WTC11 (cell line): Measurements from ENCODE around the gene L1CAM. TPM values are rescaled to one million over a fixed set of nuclear protein-coding genes. Genes with fewer than 3 reads are reported as not detected.

ENCODE experiments used
- ATAC-seq: fragments of 200-7000 bp; cut with Tn5 transposase; 2 replicates; pipeline ENCODE4 v1.10.0; 2021; ENCODE audit warnings: mild to moderate bottlenecking, moderate library complexity
- CTCF ChIA-PET: fragments of 300-600 bp; sonication (Branson Sonifier 250); formaldehyde crosslinking; loops from one replicate; lab custom pipeline; 2021; ENCODE audit warnings: antibody characterized with exemption; lab: Charles Lee
- POLR2A ChIA-PET: fragments of 350-600 bp; sonication (Branson Sonifier 250); formaldehyde crosslinking; loops from one replicate; lab custom pipeline; 2021; ENCODE audit warnings: antibody characterized with exemption; lab: Charles Lee
- DNase-seq: peaks from one replicate; pipeline ENCODE4 v3.0.0; 2021; ENCODE audit warnings: low spot score
- H3K27ac Mint-ChIP-seq: 2 replicates; pipeline ENCODE4 v1.8.0; 2021; ENCODE audit warnings: mixed read lengths
- H3K27me3 Mint-ChIP-seq: 2 replicates; pipeline ENCODE4 v1.8.0; 2021; ENCODE audit warnings: low read depth, mild to moderate bottlenecking, moderate library complexity, mixed read lengths
- H3K36me3 Mint-ChIP-seq: 2 replicates; pipeline ENCODE4 v1.8.0; 2021; ENCODE audit warnings: mixed read lengths
- H3K4me1 Mint-ChIP-seq: 2 replicates; pipeline ENCODE4 v1.8.0; 2022; ENCODE audit warnings: mixed read lengths
- H3K4me3 Mint-ChIP-seq: 2 replicates; pipeline ENCODE4 v1.8.0; 2021; ENCODE audit warnings: mild to moderate bottlenecking, moderate library complexity, mixed read lengths
- H3K9me3 Mint-ChIP-seq: 2 replicates; pipeline ENCODE4 v1.8.0; 2021; ENCODE audit warnings: mixed read lengths
- ATF1 ChIP-seq: sonication (generic); formaldehyde crosslinking; IDR thresholded peaks from 2 replicates; pipeline ENCODE4 v1.8.1; 2023; ENCODE audit warnings: mild to moderate bottlenecking, moderate library complexity, missing genetic modification reagents
- ATF2 ChIP-seq: sonication (generic); formaldehyde crosslinking; IDR thresholded peaks from 2 replicates; pipeline ENCODE4 v1.8.1; 2022; ENCODE audit warnings: low read depth, missing genetic modification reagents, borderline replicate concordance
- CBFB ChIP-seq: sonication (generic); formaldehyde crosslinking; IDR thresholded peaks from 2 replicates; pipeline ENCODE4 v1.8.1; 2022; ENCODE audit warnings: mild to moderate bottlenecking, low read depth, missing genetic modification reagents
- E2F5 ChIP-seq: sonication (generic); formaldehyde crosslinking; IDR thresholded peaks from 2 replicates; pipeline ENCODE4 v1.8.1; 2022; ENCODE audit warnings: mild to moderate bottlenecking, moderate library complexity, missing genetic modification reagents
- FOXJ3 ChIP-seq: sonication (generic); formaldehyde crosslinking; IDR thresholded peaks from 2 replicates; pipeline ENCODE4 v1.9.0; 2021; ENCODE audit warnings: missing genetic modification reagents, mild to moderate bottlenecking, borderline replicate concordance
- FOXK1 ChIP-seq: sonication (generic); formaldehyde crosslinking; IDR thresholded peaks from 2 replicates; pipeline ENCODE4 v1.8.0; 2022; ENCODE audit warnings: mild to moderate bottlenecking, moderate library complexity, missing genetic modification reagents
- IRF1 ChIP-seq: sonication (generic); formaldehyde crosslinking; IDR thresholded peaks from 2 replicates; pipeline ENCODE4 v1.8.0; 2023; ENCODE audit warnings: missing genetic modification reagents
- MYBL2 ChIP-seq: sonication (generic); formaldehyde crosslinking; IDR thresholded peaks from 2 replicates; pipeline ENCODE4 v1.8.1; 2023; ENCODE audit warnings: mild to moderate bottlenecking, moderate library complexity, missing genetic modification reagents
- NR3C1 ChIP-seq: sonication (generic); formaldehyde crosslinking; conservative IDR thresholded peaks from 2 replicates; pipeline ENCODE4 v1.8.1; 2023; ENCODE audit warnings: low read depth, mild to moderate bottlenecking, missing genetic modification reagents
- TEAD4 ChIP-seq: sonication (generic); formaldehyde crosslinking; IDR thresholded peaks from 2 replicates; pipeline ENCODE4 v1.8.0; 2022; ENCODE audit warnings: mild to moderate bottlenecking, missing genetic modification reagents
- ZNF121 ChIP-seq: sonication (generic); formaldehyde crosslinking; IDR thresholded peaks from 2 replicates; pipeline ENCODE4 v1.8.0; 2023; ENCODE audit warnings: missing genetic modification reagents
- ZNF219 ChIP-seq: sonication (generic); formaldehyde crosslinking; IDR thresholded peaks from 2 replicates; pipeline ENCODE4 v1.8.0; 2023; ENCODE audit warnings: missing genetic modification reagents, mild to moderate bottlenecking, borderline replicate concordance
- ZNF416 ChIP-seq: fragments of 250-450 bp; sonication (Bioruptor Pico); IDR thresholded peaks from 2 replicates; pipeline ENCODE4 v1.9.0; 2021; ENCODE audit warnings: mild to moderate bottlenecking, inconsistent platforms
- ZNF425 ChIP-seq: fragments of 250-450 bp; sonication (Bioruptor Pico); conservative IDR thresholded peaks from 2 replicates; pipeline ENCODE4 v1.9.0; 2021; ENCODE audit warnings: mild to moderate bottlenecking
- total RNA-seq: library from RNA; stranded (reverse); gene quantifications from 3 replicates; pipeline ENCODE4 v1.2.3, GENCODE V29; 2021
- TF ChIP-seq, protein P1 (sequence below): sonication (generic); formaldehyde crosslinking; IDR thresholded peaks from 2 replicates; pipeline ENCODE4 v1.8.0; 2023; ENCODE audit warnings: missing genetic modification reagents, mild to moderate bottlenecking, borderline replicate concordance
- TF ChIP-seq, protein P2 (sequence below): fragments of 250-450 bp; sonication (Bioruptor Pico); IDR thresholded peaks from 2 replicates; pipeline ENCODE4 v1.9.0; 2021; ENCODE audit warnings: mild to moderate bottlenecking, borderline replicate concordance
- TF ChIP-seq, protein P3 (sequence below): sonication (generic); formaldehyde crosslinking; conservative IDR thresholded peaks from 2 replicates; pipeline ENCODE4 v1.8.1; 2022; ENCODE audit warnings: mild to moderate bottlenecking, missing genetic modification reagents

Gene L1CAM
- total RNA-seq, 1 experiment from 2014 or later, result 40.2 TPM

GRCh38 chrX:153922932-153923857, 37.2 kb upstream of the L1CAM start:
- Mint-ChIP-seq H3K27me3 (no peaks in the 10 kb centered on the region), H3K4me3 (no peak overlapping the region), H3K27ac (no peak overlapping the region), H3K36me3 (0 out of 2 replicates have a peak, but pooled peaks cover 7% of the 10 kb centered on the region), H3K9me3 (no peaks in the 10 kb centered on the region), H3K4me1 (peaks cover 23% of the 10 kb centered on the region)
- ChIA-PET POLR2A (interaction anchor here (1.3 kb wide), 1 partner anchor 11 kb away, joined by 3 read pairs; no protein-coding TSS in a partner anchor), CTCF (interaction anchor here (0.6 to 6.9 kb wide), 21 partner anchors 11 to 414 kb away, joined by 3 to 116 read pairs (median 5); partner anchors contain the start of genes NAA10 and RENBP)
- TF ChIP-seq E2F5 (no peak), IRF1 (no peak), ZNF121 (CRISPR knock-in tag) (no peak), TEAD4 (CRISPR knock-in tag) (no peak), ZNF416 (no peak), ATF2 (no peak), FOXK1 (CRISPR knock-in tag) (no peak), ZNF219 (CRISPR knock-in tag) (no peak), FOXJ3 (no peak), ATF1 (CRISPR knock-in tag) (no peak), ZNF425 (CRISPR knock-in tag) (no peak), NR3C1 (CRISPR knock-in tag) (no peak), MYBL2 (CRISPR knock-in tag) (no peak), CBFB (CRISPR knock-in tag) (no peak)
- TF ChIP-seq, protein P1, sequence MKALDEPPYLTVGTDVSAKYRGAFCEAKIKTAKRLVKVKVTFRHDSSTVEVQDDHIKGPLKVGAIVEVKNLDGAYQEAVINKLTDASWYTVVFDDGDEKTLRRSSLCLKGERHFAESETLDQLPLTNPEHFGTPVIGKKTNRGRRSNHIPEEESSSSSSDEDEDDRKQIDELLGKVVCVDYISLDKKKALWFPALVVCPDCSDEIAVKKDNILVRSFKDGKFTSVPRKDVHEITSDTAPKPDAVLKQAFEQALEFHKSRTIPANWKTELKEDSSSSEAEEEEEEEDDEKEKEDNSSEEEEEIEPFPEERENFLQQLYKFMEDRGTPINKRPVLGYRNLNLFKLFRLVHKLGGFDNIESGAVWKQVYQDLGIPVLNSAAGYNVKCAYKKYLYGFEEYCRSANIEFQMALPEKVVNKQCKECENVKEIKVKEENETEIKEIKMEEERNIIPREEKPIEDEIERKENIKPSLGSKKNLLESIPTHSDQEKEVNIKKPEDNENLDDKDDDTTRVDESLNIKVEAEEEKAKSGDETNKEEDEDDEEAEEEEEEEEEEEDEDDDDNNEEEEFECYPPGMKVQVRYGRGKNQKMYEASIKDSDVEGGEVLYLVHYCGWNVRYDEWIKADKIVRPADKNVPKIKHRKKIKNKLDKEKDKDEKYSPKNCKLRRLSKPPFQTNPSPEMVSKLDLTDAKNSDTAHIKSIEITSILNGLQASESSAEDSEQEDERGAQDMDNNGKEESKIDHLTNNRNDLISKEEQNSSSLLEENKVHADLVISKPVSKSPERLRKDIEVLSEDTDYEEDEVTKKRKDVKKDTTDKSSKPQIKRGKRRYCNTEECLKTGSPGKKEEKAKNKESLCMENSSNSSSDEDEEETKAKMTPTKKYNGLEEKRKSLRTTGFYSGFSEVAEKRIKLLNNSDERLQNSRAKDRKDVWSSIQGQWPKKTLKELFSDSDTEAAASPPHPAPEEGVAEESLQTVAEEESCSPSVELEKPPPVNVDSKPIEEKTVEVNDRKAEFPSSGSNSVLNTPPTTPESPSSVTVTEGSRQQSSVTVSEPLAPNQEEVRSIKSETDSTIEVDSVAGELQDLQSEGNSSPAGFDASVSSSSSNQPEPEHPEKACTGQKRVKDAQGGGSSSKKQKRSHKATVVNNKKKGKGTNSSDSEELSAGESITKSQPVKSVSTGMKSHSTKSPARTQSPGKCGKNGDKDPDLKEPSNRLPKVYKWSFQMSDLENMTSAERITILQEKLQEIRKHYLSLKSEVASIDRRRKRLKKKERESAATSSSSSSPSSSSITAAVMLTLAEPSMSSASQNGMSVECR (CRISPR knock-in tag), result no peak
- TF ChIP-seq, protein P2, sequence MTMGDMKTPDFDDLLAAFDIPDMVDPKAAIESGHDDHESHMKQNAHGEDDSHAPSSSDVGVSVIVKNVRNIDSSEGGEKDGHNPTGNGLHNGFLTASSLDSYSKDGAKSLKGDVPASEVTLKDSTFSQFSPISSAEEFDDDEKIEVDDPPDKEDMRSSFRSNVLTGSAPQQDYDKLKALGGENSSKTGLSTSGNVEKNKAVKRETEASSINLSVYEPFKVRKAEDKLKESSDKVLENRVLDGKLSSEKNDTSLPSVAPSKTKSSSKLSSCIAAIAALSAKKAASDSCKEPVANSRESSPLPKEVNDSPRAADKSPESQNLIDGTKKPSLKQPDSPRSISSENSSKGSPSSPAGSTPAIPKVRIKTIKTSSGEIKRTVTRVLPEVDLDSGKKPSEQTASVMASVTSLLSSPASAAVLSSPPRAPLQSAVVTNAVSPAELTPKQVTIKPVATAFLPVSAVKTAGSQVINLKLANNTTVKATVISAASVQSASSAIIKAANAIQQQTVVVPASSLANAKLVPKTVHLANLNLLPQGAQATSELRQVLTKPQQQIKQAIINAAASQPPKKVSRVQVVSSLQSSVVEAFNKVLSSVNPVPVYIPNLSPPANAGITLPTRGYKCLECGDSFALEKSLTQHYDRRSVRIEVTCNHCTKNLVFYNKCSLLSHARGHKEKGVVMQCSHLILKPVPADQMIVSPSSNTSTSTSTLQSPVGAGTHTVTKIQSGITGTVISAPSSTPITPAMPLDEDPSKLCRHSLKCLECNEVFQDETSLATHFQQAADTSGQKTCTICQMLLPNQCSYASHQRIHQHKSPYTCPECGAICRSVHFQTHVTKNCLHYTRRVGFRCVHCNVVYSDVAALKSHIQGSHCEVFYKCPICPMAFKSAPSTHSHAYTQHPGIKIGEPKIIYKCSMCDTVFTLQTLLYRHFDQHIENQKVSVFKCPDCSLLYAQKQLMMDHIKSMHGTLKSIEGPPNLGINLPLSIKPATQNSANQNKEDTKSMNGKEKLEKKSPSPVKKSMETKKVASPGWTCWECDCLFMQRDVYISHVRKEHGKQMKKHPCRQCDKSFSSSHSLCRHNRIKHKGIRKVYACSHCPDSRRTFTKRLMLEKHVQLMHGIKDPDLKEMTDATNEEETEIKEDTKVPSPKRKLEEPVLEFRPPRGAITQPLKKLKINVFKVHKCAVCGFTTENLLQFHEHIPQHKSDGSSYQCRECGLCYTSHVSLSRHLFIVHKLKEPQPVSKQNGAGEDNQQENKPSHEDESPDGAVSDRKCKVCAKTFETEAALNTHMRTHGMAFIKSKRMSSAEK (CRISPR knock-in tag), result no peak
- TF ChIP-seq, protein P3, sequence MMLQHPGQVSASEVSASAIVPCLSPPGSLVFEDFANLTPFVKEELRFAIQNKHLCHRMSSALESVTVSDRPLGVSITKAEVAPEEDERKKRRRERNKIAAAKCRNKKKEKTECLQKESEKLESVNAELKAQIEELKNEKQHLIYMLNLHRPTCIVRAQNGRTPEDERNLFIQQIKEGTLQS (CRISPR knock-in tag), result no peak
- DNase-seq, result no peak
- ATAC-seq, result peak; percentile 10; the same call in 1 of the 2 replicates
